Airway epithelial cell (primary cell): ENCODE results near the gene MGME1. TPM values are rescaled to one million over a fixed set of nuclear protein-coding genes. Genes with fewer than 3 reads are reported as not detected.

Experiments
- total RNA-seq: library from RNA; depleted of rRNA; stranded (reverse); fragments of >200 nt; gene quantifications from 2 replicates; pipeline ENCODE4 v1.2.3, GENCODE V29; 2015

The MGME1 gene
- total RNA-seq = 14.6 and 15.2 TPM in 2 replicates

GRCh38 chr20:17968366-17969277 is at the start of gene MGME1, which contains the start of gene SNX5:
Gene MGME1 (plus strand): TSS chr20:17969018. CDS start chr20:17969860, 842 bp downstream.
Gene SNX5 (minus strand): TSS chr20:17968794. CDS start chr20:17968425, 369 bp downstream.

Other genes with a start within 250 kb of the MGME1 start
- 128 and 155 TPM in 2 replicates for gene SNX5, start 224 bp upstream of the MGME1 start, total RNA-seq
- 15.6 and 16.8 TPM in 2 replicates for gene OVOL2, start 88.9 kb downstream of the MGME1 start, total RNA-seq
- gene KAT14, start 168.8 kb downstream of the MGME1 start, total RNA-seq = 9.8 and 11.2 TPM in 2 replicates
- gene PET117, start 168.8 kb downstream of the MGME1 start, total RNA-seq = 14.6 and 16.1 TPM in 2 replicates